ENCODE results near the gene TPSB2.
"Not testable (repeated sequence)": the region's sequence is repeated elsewhere in the genome, so short reads cannot be mapped to it uniquely, and the experiment has no call there.

TPSB2 gene

DNA sequence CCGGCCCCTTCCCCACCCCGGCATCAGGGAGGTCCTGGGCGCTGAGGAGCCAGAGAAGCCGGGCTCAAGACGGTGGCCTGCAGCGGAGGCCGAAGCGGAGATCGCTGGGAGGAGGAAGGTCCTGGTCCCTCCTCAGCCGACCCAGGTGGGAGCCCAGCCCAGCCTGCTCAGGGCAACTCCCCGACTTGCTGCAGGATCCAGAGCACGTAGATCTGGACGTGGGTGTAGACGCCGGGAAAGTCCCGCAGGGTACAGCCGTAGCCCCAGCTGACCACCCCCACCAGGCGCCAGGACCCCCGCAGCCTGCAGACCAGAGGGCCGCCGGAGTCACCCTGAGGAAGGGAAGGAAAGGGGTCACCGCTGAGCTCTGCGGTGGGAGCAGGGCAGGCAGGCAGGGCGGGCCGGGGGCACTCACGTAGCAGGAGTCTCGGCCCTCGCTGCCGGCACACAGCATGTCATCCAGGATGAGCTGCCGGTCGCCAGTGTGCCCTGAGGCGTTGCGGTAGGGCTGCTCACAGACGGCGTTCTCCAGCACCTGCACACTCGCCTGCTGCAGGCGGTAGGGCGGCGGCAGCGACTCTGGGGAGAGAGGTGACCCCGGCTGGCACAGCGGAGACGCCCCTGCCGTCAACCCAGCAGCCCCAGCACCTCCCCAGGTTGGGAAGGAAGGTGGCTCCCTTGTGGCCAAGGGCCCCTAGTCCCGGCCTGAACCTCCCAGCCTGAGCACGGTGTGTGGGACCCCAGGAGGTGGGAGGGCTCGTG, 31.3 kb upstream of the TPSB2 start:
- peak; percentile 0 for DNase-seq

DNA sequence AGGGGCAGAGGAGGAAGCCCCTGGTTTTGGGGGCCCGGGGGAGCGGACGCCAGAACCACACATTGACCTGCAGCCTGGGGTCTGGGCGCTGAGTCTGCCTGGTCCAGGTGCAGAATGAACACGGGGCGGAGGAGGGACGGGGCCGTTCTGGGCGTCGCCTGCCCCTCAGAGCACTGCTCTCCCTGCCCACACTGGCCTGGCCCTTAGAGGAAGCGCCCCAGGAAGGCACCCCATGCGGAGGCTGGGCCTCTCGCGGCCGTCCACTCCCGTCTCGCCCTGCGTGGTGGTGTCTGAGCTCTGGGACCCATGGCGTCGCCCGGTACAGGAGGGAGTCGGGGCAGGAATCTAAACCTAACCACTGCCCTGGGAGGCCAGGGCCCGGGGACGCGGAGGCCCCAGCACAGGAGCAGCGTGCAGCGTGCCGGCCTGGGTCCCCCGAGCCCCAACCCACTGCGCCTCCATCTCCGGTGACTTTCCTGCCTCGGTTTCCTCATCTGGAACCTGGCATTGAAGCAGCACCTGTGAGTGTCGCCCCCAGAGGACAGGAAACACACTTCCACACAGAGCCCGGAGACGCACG, 30.2 kb upstream of the TPSB2 start:
- DNase-seq: no peak

DNA sequence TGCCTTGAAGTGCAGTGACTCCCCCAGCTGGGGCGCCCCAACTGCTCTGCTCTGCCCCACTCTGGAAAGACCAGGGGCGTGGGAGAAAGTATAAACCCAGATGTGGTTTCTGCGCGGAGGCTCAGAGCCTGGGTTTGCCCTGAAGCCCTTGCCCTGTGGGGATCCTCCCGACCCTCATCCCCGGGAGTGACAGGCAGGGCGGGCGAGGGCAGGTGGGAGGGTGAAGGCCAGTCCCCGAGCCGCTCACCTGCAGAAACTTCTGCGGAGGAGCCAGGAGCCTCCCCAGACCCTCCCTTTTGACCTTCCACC, 29.7 kb upstream of the TPSB2 start:
- DNase-seq: no peak

DNA sequence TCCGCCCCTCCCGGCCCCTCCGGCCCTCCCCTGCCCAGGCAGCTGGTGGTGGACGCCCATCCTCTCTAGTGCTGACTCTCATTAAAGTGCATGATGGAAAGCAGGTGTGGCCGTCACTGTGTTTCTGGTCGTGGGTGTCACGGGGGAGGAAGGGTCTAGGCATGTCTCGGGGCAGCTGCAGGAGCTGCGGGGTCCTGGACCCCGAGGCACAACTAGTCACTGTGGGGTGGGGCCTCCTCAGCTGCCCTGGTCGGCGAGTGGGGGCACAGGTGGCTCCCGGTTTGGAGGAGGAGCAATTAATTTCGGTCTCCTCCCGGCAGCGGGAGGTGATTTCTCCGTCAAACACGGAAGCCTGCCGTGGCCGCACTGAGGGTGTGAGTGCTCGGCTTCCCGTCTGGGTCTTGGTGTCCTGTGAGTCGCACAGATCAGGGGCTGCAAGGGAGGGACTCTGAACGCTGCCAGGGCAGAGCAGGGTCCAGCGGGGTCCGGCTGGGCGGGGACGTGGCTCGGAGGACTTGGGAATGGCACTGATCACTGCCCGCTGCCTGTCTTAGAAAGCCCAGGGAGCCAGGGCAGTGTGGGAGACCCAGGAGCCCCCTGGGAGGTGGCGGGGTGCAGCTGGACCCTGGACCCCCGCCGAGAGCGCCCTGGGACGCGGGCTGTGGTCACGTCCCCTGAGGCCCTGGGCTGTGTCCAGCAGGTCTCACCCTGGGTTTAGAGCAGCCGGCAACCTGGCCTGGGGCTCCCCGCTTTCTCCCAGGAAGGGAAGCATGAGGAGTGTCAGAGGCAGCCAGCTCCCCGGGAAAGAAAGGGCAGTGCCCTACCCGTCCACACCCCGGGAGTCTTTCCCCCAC, 29.1 kb upstream of the TPSB2 start:
- no peak for DNase-seq

DNA sequence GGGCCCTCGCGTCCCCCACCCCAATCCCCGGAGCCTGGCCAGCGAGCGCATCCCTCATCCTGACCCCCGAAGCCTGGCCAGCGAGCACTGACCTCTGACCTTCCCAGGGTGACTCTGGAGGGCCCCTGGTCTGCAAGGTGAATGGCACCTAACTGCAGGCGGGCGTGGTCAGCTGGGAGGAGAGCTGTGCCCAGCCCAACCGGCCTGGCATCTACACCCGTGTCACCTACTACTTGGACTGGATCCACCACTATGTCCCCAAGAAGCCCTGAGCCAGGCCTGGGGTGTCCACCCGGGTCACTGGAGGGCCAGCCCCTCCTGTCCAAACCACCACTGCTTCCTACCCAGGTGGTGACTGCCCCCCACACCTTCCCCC, 28.2 kb upstream of the TPSB2 start:
- DNase-seq: no peak

DNA sequence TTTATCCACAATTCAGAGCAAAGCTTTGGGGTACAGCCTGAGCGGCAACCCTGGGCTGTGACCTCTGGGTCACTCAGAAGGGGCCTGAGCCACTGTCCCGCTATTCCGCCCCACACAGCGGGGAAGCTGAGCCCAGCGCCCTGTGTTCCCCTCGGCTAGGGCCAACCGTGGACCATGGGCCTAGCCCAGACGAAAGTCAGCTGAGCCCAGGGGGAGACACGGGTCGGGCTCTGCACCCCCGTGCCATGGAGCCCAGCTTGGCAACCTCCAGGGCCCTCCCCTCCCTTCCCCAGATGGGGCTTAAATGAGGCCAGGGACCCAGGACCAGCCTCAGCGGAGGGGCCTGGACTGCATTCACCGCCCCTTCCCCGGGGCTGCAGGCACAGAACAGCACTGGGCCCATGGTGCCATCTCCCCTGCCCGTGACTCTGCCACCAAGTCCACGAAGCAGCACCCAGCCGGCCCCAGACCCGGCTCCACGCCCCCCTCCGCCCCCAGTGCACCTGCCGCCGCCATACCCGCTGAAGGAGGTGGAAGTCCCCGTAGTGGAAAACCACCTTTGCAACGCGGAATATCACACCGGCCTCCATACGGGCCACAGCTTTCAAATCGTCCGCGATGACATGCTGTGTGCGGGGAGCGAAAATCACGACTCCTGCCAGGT, 27.7 kb upstream of the TPSB2 start:
- no peak for DNase-seq

DNA sequence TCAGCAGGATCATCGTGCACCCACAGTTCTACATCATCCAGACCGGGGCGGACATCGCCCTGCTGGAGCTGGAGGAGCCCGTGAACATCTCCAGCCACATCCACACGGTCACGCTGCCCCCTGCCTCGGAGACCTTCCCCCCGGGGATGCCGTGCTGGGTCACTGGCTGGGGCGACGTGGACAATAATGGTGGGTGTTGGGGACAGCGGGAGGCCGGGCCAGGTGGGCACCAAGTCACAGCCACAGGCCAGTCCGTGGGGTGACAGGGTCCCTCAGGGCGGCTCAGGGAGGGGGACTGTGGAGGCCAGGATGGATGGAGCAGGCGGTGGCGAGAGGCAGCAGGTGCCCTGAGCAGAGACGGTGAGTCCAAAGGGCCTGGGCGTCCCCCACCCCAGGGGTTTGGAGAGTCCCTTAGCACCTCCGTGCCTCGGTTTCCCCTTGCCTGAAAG, 26.9 kb upstream of the TPSB2 start:
- DNase-seq: no peak

DNA sequence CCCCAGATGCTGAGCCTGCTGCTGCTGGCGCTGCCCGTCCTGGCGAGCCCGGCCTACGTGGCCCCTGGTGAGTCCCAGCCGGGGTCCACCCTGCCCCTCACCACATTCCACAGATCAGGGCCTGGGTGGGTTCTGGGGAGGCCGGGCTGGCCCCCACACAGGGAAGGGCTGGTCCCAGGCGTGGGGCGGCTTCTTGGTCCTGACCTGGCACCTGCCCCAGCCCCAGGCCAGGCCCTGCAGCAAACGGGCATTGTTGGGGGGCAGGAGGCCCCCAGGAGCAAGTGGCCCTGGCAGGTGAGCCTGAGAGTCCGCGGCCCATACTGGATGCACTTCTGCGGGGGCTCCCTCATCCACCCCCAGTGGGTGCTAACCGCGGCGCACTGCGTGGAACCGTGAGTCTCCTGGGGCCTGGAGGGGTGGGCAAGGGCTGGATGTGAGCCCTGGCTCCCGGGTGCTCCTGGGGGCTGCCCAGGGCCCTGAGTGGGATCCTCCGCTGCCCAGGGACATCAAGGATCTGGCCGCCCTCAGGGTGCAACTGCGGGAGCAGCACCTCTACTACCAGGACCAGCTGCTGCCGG, 26.4 kb upstream of the TPSB2 start:
- DNase-seq: not testable (repeated sequence)

DNA sequence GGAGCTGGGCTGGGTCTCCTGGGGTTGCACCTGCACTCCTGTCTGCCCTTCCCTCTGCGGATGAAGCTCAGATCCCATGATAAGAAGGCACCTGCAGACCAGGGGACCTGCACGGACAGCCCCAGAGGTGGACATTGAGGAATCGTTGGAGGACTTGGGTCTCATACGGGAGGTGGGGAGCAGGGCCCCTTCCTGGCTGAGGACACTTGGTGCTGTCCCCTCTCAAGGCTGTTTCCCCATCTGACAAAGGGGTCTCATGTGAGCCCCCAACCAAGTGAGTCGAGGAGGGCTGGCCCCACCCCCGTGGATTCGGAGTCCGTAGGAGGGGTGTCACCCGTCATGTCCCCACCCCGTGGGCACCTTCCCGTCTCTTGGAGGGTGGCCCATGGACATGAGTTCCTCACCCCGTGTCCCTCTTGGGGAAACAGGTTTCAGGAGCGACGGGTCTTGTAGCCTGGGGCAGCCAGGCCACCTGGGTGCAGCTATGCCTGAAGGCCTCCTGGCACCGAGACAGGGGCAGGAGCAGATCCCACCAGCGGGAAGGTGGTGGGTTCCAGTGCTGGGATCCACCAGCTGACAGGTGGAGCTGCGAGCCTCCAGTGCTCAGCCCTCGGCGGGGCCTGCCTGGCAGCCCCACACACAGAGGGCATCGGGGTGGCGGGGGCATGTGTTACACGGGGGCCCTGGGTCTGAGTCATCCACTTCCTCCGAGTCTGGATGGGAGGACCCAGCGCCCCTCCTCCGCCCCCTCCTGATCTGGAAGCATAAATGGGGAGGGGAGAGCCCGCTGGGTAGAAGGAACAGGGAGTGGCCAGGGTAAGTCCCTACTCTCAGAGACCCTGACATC, 25.5 kb upstream of the TPSB2 start, which contains the start of gene TPSD1:
Gene TPSD1 (plus strand): TSS at position 794 of the 847 bp plus-strand sequence. CDS start 212 bp downstream, outside the sequence.
- DNase-seq: not testable (repeated sequence)

DNA sequence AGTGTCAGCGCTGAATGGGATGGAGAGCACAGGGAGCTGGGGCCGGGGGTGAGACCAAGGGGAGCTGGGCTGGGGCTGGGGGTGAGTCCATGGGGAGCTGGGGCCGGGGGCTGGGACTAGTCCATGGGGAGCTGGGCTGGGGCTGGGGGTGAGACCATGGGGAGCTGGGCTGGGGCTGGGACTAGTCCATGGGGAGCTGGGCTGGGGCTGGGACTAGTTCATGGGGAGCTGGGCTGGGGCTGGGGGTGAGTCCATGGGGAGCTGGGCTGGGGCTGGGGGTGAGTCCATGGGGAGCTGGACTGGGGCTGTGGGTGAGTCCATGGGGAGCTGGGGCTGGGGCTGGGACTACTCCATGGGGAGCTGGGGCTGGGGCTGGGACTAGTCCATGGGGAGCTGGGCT, 24.8 kb upstream of the TPSB2 start:
- not testable (repeated sequence) for DNase-seq

DNA sequence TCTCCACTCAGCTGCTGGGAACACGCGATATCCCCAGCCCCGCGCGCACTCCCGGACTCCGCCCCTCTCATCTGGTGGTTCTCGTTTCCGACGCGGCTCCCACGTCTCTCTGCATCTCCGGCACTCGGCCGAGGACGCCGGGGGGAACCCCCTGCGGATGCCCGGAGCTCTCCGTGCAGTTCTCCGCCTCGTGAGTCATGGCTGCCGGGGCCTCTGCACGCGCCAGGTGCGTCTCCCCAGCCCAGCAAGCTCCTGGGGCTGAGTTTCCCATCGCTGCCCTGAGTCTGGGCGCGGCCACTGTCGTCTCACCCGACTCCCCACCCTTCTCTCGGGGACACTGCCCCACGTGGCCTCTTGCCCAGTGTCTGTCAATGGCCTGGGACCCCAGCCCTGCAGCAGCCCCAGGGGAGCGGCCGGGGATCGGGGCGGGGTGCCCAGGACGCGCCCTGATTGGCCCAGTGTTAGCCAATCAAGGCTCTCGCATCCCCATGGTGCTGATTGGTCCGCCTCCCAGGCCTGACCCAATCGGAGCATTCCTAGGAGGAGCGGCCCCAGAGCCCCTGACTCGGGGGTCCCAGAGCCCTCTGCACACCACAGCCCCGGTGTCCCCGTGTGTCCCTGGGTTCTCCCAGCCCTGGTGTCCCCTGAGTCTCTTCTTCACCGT, 23.8 kb upstream of the TPSB2 start:
- DNase-seq: not testable (repeated sequence)

DNA sequence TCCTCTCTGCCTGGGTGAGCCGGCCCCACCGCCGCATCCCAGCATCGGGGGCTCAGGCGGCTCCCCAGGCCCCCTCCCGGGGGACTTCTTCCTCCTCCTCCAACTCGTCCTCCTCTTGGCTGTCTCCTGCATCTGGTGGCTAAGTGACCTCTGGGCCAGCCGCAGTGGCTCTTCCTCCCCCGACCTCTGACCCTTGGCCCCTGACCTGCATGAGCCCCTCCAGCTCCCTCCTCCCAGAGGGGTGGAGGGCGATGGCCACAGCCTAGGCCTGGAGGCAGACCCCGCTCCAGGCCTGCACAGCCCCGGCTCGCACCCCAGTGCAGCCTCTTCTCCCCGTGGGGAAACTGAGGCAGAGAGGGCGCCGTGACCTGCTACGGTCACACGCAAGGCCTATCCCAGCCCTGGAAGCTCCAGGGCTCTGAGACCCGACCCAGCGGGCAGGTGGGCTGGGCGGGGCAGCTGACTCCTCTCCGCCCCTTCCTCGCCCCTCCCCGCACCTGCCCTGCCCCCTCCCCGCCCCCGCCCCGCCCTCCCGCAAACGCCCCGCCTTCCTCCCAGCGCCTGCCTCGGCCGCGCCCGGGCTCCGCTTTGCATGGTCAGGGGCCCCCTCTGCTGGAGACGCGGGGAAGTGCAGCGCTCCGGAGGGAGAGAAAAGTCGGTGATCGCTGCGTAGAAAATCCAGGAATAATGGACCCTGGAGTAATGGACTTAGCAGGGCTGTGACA, 19.2 kb upstream of the TPSB2 start:
- not testable (repeated sequence) for DNase-seq

DNA sequence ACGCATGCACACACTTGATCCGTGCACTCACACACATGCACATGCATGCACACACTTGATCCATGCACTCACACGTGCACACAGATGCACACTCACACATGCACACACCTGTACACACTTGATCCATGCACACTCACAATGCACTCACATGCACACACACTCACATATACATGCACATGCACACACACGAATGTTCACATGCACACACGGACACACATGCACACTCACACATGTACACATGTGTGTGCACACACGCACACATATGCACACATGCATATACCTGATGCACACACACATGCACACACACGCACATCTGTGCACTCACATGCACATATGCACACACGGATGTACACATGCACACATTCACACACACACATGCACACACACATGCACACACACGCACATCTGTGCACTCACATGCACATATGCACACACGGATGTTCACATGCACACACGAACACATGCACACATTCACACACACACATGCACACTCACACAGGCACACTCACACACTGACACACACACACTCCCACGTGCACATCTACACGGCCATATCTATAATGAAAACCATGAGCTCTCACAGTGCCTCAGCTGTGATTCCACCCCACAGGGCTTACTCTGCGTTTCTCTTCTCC, 18.0 kb upstream of the TPSB2 start:
- not testable (repeated sequence) for DNase-seq

DNA sequence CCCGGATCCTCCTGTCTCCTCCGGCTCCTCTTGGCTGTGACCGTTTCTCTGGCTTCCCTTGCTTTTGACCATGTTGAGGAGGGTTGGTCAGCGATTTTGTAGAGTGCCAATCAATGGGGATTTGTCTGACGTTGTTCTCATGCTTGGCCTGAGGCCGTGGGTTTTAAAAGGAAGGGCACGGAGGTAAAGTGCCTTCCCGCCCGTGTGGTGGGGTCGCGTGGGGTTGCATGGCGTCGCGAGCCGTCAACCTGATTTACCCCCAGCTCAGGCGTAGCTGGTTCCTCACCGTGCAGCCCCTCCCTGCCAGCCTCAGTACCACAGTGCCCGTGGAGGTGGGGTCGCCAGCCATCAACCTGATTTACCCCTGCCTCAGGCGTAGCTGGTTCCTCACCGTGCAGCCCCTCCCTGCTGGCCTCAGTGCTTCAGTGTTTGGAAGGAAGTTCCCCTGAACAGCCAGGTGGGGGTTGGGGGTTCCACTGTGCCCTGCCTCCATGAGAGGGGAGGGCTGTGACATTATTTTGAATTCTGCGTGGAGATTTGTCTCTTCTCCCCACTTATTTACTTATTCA, 15.6 kb upstream of the TPSB2 start:
- no peak for DNase-seq

DNA sequence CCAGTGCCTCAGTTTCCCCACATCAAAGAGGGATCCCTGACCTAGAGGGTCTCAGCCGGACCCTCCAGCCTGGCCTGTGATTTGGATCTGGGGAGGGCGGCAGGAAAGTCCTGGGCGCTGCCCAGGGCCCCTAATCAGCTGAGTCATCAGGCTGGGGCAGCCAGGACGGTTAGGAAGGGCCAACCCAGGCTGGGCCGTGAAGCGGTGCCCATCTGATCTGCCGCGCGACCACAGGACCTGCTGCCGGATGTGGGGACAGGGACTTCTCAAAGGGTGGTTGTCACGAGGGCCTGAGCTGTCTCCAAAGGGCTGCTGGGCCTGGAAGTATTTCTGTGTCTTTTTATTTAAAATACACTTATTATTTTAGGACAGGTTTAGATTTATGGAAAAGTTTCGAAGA, 14.9 kb upstream of the TPSB2 start:
- no peak for DNase-seq

DNA sequence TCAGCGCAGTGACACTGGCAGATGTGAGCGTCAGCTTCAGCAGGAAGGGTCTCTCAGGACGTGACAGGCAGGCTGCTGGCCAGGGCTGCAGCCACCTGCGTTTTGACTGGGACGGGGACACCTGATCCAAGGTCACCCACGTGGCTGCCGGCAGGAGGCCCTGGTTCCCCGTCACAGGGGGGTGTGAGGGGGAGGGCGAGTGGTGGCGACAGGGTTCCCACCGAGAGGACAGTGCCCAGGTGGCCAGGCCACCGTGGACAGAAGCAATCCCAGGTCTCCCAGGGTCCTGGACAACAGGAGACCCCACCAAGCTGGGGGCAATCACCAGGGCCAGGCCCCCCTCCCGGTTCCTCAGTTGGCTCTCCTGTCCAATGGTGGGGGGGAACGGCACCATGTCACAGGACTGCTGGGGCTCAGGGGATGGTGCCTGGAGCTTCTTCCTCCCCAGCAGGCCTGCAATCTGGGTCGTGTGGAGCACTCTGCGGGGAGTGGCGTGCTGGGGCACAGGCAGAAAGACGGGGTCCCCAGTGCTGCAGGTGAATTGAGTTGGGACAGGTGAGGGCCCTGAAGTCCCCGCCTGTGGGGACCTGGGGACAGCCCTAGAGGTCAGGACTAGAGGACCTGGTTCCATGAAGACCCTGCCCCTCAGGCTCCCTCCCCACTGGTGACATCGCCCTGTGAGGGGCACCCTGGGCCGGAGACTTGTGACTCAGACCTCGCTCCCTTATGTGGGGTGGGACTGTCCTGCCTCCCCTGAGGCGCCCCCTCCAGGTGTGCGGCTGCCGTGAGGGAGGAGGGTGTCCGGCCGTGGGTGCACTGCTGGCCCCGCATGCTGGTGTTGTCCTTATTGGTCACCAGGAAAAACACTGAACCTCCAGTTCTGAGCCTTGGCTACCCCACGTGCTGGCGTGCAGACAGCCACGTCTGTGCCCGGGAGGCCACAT, 14.2 kb upstream of the TPSB2 start:
- not testable (repeated sequence) for DNase-seq

DNA sequence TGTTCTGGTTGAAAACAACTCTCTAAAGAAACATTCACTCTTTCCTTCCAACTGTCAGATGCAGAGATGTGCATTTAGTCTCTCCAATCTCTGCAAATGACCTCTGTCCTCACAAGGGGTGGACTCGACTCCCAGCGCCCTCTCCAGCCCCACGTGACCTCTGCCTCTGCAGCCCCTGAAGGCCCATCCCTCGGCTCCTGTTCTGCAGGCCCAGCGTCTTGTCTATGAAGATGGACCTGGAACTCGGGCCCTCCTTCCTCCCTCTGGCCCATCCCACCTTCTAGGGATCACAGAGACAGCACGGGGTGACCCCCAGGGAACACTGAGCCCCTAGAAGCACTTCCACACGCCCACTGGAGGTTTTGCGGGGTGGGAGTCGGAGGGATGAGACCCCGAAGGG, 13.4 kb upstream of the TPSB2 start:
- DNase-seq: not testable (repeated sequence)

DNA sequence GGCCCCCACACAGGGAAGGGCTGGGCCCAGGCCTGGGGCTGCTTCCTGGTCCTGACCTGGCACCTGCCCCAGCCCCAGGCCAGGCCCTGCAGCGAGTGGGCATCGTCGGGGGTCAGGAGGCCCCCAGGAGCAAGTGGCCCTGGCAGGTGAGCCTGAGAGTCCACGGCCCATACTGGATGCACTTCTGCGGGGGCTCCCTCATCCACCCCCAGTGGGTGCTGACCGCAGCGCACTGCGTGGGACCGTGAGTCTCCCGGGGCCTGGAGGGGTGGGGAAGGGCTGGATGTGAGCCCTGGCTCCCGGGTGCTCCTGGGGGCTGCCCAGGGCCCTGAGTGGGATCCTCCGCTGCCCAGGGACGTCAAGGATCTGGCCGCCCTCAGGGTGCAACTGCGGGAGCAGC, 11.1 kb upstream of the TPSB2 start:
- DNase-seq: not testable (repeated sequence)

DNA sequence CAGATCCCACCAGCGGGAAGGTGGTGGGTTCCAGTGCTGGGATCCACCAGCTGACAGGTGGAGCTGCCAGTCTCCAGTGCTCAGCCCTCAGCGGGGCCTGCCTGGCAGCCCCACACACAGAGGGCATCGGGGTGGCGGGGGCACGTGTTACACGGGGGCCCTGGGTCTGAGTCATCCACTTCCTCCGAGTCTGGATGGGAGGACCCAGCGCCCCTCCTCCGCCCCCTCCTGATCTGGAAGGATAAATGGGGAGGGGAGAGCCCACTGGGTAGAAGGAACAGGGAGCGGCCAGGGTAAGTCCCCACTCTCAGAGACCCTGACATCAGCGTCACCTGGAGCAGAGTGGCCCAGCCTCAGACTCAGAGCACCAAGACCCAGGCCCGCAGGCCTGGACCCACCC, 10.5 kb upstream of the TPSB2 start, which contains the start of gene TPSAB1:
Gene TPSAB1 (plus strand): TSS at position 270 of the 400 bp plus-strand sequence. CDS start 234 bp downstream, outside the sequence.
- not testable (repeated sequence) for DNase-seq
